ENCODE measurements around the gene PNPLA6.
"Not testable (repeated sequence)": the region's sequence is repeated elsewhere in the genome, so short reads cannot be mapped to it uniquely, and the experiment has no call there.

The PNPLA6 gene

DNA sequence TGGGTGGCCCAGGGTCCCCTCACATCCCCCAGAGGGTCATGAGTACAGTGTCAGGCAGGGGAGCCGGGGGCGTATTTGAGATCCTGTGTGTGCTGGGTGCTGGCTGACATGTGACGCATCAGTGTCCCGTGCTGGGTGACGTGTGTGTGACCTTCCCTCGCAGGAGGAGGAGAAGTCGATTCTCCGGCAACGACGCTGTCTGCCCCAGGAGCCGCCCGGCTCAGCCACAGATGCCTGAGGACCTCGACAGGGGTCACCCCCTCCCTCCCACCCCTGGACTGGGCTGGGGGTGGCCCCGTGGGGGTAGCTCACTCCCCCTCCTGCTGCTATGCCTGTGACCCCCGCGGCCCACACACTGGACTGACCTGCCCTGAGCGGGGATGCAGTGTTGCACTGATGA lies 25.8 kb downstream of the PNPLA6 start:
- no peak for DNase-seq (ENCODE audit: low read depth)
- TF ChIP-seq, protein P1, sequence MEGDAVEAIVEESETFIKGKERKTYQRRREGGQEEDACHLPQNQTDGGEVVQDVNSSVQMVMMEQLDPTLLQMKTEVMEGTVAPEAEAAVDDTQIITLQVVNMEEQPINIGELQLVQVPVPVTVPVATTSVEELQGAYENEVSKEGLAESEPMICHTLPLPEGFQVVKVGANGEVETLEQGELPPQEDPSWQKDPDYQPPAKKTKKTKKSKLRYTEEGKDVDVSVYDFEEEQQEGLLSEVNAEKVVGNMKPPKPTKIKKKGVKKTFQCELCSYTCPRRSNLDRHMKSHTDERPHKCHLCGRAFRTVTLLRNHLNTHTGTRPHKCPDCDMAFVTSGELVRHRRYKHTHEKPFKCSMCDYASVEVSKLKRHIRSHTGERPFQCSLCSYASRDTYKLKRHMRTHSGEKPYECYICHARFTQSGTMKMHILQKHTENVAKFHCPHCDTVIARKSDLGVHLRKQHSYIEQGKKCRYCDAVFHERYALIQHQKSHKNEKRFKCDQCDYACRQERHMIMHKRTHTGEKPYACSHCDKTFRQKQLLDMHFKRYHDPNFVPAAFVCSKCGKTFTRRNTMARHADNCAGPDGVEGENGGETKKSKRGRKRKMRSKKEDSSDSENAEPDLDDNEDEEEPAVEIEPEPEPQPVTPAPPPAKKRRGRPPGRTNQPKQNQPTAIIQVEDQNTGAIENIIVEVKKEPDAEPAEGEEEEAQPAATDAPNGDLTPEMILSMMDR (IDR thresholded peaks at IDR 0.05; ENCODE audit: insufficient read depth, low read depth, low read length, missing control alignments): no peak

DNA sequence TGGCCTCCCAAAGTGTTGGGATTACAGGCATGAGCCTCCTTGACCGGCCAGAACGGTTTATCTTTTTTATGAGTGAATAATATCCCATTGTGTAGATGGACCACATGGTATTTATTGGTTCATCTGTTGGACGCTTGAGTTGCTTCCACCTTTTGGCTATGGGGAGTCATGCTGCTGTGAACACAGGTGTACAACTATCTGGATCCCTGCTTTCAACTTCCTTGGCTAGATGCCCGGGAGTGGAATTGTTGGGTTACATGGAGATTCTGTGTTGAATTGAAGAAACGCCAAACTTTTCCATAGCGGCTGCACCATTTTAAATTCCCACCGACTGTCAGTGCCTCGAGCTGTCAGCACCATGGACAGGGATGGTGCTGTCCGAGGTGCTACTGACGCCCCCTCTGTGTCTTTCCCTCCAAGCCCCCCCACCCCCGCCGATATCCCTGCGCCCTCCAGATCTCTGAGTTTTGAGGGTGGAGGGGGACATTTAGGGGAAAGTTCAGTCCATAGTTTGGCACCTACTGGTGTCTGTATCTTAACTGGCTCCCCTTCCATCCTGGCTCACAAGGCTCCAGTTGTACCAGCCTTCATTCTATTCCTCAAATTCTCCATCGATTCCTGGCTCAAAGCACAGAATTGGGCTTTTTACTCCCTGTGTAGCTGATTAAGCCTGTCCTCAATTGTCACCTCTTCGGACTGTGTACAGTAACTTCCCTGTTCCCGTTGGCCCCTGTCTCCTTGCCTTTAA lies 27.3 kb downstream of the PNPLA6 start:
- H3K4me3 ChIP-seq (ENCODE audit: low read length): no peak overlapping the region
- TF ChIP-seq, protein P1 (IDR thresholded peaks at IDR 0.05; ENCODE audit: insufficient read depth, low read depth, low read length, missing control alignments): no peak
- peak; percentile 29 for DNase-seq (ENCODE audit: low read depth)

More for the DNA sequence above, 25.8 kb downstream of the PNPLA6 start:
- no peak overlapping the region for H3K4me3 ChIP-seq (ENCODE audit: low read length)

DNA sequence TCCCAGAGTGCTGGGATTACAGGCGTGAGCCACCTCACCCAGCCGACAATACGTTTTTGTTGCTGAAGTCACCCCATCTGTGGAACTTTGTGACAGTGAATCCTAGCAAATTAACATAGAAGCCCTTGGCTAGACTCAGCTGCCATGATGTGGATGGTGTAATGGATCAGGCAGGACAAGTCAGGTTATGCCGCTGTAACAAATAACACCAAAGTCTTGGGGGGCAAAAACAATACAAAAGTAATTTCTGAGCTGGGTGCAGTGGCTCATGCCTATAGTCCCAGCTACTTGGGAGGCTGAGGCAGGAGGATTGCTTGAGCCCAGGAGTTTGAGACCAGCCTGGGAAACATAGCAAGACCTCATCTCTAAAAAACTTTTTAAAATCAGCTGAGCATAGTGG lies 29.3 kb downstream of the PNPLA6 start:
- H3K4me3 ChIP-seq (ENCODE audit: low read length): no peak overlapping the region
- TF ChIP-seq, protein P1 (IDR thresholded peaks at IDR 0.05; ENCODE audit: insufficient read depth, low read depth, low read length, missing control alignments): no peak
- no peak for DNase-seq (ENCODE audit: low read depth)

DNA sequence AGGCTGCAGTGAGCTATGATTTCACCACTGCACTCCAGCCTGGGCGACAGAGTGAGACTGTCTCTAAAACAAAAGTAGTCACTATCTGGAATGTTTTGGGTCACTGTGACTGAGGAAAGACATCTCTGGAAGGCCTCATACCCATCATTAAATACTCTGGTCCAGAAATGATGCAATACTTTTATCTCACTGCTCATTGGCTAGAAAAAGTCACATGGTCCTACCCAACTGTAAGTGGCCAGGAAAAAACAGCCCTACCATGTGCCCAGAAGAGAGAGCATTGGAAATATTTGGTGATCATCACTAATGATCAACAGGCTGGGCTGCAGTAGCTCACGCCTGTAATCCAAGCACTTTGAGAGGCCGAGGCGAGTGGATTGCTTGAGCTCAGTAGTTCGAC lies 29.8 kb downstream of the PNPLA6 start:
- no peak for DNase-seq (ENCODE audit: low read depth)
- H3K4me3 ChIP-seq (ENCODE audit: low read length): no peak overlapping the region
- TF ChIP-seq, protein P1 (IDR thresholded peaks at IDR 0.05; ENCODE audit: insufficient read depth, low read depth, low read length, missing control alignments): no peak

DNA sequence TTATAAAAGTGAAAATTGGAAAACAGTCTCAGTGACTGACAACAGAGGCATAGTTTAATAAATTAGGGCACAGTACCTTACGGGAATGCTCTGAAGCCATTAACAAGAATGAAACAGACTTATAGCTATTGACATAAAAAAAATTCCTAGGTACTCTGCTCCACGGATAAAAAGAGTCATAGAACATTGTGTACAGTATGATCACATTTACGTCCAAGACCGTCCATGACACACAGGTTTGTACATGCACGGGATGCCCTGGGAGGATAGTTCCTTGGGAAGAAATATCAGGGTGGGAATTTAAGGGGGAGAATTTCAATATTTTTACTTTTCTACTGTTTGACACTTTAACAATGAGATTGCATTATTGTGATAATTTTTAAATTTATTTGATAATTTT lies 35.2 kb downstream of the PNPLA6 start:
- no peak overlapping the region for H3K4me3 ChIP-seq (ENCODE audit: low read length)
- DNase-seq (ENCODE audit: low read depth): peak; percentile 55
- TF ChIP-seq, protein P1 (IDR thresholded peaks at IDR 0.05; ENCODE audit: insufficient read depth, low read depth, low read length, missing control alignments): no peak

DNA sequence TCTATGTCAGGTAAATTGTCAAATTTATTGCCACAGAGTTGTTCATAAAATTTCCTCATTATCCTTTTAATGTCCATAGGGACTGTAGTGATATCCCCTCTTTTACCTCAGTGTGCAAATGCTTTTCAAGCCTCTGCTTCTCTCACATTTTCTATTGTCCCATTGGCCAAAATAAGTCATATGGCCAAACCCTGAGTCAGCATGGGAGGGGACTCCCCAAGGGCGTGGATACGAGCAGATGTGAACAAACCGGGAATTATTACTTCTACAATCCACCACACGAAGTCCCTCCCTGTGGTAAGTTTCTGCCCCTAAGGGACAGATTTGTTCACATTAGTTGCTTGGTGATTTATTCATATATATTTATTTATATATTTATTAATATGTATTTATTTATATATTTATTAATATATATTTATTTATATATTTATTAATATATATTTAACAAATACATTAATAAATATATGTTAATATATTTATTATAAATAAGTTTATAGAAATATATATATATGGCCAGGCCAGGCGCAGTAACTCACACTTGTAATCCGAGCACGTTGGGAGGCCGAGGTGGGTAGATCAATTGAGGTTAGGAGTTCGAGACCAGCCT lies 40.0 kb downstream of the PNPLA6 start:
- no peak overlapping the region for H3K4me3 ChIP-seq (ENCODE audit: low read length)
- DNase-seq (ENCODE audit: low read depth): peak; percentile 51
- TF ChIP-seq, protein P1 (IDR thresholded peaks at IDR 0.05; ENCODE audit: insufficient read depth, low read depth, low read length, missing control alignments): no peak

DNA sequence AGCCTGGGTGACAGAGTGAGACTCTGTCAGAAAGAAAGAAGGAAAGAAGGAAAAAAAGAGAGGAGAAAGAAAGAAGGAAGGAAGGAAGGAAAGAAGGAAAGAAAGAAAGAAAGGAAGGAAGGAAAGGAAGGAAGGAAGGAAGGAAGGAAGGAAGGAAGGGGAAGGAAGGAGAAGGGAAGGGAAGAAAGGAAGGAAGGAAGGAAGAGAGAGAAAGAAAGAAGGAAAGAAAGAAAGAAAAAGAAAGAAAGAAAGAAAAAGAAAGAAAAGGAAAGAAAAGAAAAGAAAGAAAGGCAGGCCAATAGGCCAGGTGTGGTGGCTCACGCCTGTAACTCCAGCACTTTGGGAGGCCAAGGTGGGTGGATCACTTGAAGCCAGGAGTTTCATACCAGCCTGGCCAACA lies 41.9 kb downstream of the PNPLA6 start:
- H3K4me3 ChIP-seq (ENCODE audit: low read length); DNase-seq (ENCODE audit: low read depth): not testable (repeated sequence)

Measured in epithelial cell of esophagus (primary cell).